Stimulated activated CD8-positive, alpha-beta memory T cell treated with anti-CD3 and anti-CD28 coated beads, Interleukin-7, amount 100 ng/mL, for 24 hours (primary cell): Measurements from ENCODE around the gene LZTS3.
"Not testable (repeated sequence)": the region's sequence is repeated elsewhere in the genome, so short reads cannot be mapped to it uniquely, and the experiment has no call there.

Experiments used
- DNase-seq: peaks from one replicate; pipeline ENCODE4 v3.0.0-alpha.2; 2020; ENCODE audit warnings: low read depth

Gene LZTS3

DNA sequence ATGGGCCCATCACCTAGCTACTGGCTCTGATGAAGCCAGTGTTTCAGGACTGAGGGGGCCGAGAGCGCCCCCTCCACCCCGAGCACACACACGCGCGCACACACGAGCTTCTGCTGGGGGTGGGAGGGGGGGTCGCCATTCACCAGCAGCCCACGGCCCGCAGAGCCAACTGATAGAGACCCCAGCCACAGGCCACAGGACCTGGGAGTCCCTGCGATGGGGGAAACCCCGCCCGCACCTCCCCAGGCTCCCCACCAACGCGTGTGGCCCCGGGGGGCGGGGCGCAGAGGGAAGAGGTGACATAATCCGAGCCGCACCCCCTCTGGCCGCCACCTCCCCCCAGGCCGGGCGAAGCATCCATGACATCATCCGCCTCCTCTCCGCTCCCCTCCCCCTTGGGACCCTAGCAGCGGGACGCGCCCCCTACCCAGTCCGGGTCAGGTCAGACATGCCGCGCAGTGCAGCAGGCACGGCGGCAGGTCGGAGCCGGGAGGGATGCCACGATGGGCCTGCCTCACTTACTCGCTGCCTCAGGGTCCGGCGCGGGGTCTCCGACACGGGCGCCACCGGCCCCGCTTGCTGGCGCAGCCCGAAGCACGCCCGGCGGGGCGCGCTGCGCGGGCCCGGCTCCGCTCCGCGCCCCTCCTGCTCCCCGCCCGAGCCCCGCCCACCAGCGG, at the start of gene LZTS3:
TSS of gene LZTS3 (minus strand) at position 617 of the 677 bp plus-strand sequence. CDS start 6,386 bp downstream, outside the sequence.
- DNase-seq = peak; percentile 52

DNA sequence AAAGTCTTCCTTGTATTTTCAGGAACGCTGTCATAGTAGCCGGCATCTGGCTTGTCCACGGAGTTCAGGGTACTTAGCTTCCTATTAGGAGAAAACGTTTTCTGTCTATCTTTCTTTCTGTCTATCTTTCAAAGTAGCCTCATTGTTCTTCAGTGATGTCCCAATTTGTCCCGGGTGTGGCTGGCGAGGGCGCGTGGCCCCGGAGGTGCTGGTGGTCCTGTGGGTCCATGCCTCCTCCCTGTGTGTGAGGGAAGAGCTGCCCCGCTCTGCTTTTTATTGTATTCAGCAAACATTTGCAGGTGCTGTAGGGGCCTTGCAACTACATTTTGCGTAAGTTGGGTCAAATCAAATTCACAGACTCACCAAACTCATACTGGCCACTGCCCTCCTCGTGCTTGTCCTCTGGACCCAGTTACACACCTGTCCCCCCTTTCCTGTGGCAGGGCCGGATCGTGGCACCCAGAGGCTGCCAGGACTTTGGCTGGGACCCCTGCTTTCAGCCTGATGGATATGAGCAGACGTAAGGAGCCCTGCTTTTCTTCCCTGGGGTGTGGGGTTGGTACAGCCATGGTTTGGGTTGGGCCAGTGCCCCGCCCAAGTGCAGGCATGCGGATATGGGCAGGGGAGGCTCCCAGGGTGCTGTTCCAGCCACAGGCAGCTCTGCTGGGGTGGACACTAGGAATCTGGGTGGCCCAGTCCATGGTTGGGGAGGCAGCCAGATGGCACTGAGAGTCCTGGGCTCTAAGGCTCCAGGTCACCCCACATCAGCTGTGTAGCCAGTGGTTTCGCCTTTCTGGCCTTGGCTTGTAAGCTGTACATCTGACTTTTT, 48.3 kb upstream of the LZTS3 start:
- no peak for DNase-seq

DNA sequence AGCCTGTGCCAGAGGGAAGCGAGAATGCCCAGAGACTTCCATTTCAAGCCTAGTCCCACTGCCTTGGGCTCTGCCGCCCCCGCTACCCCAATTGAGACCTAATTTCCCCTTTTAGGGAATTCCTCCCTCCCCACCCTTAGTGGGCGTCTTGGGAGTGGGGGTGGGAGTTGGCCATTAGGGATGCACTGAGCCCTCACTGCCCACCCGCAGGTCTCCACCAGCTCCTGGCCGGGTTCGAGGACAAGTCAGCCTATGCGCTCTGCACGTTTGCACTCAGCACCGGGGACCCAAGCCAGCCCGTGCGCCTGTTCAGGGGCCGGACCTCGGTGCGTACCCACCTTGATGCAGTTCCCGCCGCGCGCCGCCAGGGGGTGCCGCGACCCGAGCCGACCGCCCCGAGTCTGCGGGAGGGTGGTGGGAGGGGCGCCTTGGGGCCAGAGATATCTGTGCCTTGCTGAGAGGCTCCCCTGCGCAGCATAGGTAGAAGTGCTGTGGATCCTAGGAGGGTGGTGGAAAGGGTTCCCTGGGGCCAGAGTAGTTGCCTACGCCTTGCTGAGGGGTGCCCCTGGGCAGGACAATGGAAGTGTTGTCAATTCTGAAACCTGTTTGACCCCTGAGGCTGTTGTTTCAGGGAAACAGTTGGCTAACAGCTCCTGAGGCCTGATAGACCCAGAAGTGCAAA, 45.1 kb upstream of the LZTS3 start:
- DNase-seq = peak; percentile 61

DNA sequence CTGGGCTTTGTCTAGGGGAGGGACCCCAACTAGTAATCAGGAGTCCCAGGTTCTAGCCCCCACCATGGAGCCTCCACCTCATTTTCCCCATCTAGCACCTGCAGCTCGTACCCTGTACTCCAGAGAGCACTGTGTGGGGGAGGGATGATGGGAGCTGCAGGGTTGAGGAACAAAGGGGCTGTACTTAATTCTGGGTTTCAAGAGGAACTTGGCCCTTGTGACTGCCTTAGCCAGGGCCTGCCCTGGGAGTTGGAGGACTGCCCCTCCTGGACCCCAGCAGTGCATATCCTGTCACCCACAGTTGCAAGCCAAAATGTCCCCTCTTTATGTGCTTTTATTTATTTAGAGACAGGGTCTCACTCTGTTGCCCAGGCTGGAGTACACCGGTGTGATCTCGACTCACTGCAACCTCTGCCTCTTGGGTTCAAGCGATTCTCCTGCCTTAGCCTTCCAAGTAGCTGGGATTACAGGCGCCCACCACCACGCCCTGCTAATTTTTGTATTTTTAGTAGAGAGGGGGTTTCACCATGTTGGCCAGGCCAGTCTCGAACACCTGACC, 42.1 kb upstream of the LZTS3 start:
- not testable (repeated sequence) for DNase-seq

DNA sequence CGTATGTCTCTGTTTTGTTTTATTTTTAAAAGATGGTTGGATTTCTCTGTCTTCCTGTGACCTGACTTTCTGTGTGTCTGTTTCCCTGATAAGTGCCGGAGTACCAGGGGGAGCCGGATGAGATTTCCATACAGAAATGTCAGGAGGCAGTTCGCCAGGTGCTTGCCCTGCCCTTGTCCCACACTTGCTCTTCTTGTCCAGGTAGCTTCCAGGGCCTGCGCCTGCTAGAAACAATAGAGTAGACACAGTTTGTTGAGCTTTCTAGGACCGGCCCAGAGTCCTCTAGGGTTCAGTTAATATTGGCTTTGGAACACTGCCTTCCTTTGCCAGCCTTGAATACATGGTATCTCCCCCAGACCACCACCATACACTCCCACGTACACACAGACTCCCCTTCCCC, 39.9 kb upstream of the LZTS3 start:
- no peak for DNase-seq

DNA sequence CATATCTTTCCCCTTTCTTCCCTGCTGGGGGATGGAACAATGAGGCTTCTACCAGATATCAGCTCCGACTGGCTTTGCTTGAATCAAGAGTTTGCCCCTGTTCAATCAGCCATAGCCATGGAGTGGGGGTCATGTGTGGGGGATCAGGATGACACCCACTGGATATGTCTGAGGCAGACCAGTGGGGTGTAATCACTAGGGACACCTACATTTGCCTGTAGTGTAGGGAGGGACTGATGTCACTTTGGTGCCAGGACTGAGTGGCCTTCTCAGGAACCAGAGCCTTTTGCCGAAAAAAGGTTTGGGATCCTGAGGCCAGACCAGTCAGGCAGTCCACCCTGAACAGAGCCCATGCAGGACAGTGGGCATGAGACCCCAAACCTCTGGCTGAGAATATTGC, 37.0 kb upstream of the LZTS3 start:
- no peak for DNase-seq

DNA sequence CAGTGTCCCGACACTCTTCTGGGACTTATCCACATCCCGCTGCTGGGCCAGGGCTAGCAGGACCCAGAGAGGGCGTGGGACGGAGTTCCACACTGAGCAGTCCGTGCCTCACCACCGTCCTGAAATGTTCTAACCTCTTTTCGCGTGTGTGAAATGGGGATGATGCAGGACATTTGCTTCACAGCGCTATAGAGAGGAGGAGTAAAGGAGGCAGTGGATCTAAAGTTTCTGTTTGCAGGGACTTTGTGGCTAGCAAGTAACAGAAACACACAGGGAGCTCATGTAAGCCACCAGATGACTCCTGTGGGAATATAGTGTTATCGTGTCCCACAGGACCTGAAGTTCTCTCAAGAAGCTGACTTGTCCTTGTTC, 36.6 kb upstream of the LZTS3 start:
- no peak for DNase-seq

DNA sequence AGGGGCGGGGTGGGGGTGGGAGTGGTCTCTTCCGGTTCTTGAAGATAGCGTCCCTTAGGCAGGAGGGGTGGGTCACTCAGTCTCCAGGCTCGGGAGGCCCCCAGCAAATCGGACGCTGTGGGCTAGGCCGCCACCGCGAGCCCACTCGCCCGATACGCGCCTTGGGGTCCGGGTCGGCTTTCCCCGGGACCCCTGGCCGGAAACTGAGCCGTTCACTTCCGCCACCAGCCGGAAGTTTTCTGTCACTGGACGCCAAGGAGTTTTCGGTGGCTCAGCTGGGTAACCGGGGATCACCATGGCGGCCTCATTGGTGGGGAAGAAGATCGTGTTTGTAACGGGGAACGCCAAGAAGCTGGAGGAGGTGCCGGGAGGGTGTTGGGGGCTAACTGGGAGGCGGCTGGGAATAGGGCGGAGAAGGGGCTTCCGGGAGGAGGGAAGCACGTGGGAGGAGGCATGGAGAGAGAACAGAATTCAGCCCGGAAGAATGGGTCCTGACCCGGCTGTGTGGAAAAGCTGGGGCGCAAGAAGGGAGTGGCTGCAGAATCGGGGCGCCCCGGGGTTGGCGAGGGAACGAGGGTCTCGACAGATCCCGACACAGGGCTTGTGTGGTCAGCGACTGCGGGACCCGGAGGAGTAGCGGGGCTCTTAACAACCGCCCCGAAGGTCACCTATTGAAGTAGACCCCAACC, 36.1 kb upstream of the LZTS3 start, which contains the start of gene ITPA:
TSS of gene ITPA (plus strand) at position 242 of the 689 bp plus-strand sequence. CDS start at position 296, 54 bp downstream.
- peak; percentile 38 for DNase-seq

DNA sequence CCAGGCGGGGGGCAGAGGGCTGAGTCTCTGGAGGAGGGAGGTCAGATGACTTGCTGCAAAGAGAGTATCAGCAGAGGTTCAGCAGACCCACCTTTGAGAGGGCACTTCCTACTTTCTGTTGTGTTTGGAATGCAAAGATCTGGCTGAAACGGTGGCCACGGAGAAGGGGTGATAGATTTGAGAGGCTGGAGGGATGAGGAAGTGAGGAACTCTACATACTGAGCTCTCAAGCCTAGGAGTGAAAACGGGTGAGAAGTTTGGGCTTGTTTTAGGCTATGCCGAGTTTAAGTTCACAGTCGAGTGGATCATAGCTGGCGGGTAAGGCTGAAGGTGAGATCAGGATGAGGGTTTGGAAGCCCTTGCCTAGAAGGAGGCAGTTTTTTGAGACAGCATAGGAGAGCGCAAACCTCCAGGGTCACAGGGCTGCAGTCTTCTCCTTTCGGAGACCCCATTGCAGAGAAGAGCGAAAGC, 35.5 kb upstream of the LZTS3 start:
- DNase-seq = no peak

DNA sequence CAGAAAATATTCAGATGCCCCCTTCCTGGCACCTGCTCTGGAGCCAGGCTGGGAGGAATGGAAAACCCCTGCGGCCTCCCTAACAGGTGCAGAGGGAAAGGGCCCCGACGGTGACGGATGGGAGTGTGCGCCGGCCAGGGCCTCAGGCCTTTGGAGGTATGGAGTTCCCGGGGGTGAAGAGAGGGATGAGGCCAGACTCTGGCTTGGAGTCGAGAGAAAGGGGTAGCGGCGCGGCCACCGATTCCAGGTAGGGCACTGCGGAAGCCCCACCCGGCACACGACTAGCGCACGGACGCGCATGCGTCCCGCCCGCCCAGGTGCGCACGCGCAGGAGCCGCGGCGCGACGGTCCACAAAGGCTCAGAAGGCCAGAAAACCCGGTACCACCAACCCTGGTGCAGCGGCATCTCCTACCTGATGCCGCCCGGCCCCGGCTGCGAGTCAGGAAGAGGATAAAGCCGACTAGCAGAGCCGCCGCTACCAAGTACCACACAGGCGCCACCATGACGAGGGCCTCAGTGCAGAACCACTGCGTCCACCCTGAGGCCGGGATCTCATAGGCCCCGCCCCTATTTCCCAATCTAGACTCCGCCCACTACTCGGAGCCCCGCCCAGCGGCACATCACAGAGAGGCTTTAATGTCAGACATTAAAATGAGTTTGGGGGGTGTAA, 30.9 kb upstream of the LZTS3 start, which contains the start of gene DDRGK1:
TSS of gene DDRGK1 (minus strand) at position 559 of the 671 bp plus-strand sequence. CDS start at position 504, 55 bp downstream.
- peak; percentile 90 for DNase-seq

DNA sequence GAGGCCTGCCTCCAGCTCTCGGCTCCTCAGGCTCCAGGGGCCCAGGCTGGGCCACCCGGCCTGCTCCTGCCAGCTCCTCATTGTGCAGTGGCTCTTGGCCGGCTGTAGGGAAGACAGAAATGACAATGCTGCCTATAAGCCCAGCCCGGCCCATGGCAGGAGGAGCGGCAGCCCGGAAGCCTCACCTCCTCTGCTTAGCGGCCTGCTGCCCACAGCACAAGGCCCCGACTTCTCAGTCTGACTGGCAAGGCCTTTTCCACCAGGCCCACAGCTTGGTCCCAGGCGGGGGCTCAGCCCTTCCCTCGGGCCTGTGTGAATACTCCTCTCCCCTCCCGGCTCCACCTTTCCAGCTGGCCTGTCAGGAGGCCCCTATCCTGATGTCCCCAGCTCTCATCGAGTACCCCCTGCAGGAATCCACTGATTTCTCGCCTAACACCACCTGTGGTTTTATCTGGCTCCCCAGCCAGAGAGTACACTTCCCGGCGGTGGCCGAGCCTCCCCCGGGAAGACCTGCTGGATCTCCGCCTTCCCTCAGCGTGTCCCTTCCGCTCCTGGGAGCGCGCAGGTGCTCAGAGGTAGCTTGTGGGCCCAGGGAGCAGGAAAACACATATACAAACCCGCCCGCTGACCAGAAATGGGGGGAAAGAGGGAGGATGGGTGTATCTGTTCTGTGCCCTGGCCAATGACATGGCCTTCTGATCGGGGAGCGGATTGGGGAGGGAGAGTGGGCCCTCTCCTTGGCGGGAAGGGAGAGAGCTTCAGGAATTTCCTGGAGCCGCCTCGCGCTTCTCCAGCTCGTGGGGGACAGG, 30.2 kb upstream of the LZTS3 start:
- no peak for DNase-seq

DNA sequence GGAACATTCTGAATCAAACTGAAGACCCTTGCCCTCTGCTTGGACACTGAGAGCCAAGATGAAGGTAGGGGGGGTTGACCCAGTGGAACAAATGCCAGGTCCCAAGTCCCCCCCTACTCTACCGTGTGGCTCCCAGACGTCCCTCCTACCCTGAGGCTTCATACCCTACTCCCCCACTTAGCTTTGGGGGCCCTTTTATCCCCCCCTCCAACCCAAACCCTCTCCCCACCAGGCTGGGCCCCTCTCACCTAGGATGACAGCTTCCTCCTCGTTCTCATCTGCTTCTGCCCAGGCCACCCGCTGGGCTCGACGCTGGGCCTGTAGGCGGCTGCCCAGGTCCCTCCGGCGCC, 29.6 kb upstream of the LZTS3 start:
- DNase-seq = no peak

DNA sequence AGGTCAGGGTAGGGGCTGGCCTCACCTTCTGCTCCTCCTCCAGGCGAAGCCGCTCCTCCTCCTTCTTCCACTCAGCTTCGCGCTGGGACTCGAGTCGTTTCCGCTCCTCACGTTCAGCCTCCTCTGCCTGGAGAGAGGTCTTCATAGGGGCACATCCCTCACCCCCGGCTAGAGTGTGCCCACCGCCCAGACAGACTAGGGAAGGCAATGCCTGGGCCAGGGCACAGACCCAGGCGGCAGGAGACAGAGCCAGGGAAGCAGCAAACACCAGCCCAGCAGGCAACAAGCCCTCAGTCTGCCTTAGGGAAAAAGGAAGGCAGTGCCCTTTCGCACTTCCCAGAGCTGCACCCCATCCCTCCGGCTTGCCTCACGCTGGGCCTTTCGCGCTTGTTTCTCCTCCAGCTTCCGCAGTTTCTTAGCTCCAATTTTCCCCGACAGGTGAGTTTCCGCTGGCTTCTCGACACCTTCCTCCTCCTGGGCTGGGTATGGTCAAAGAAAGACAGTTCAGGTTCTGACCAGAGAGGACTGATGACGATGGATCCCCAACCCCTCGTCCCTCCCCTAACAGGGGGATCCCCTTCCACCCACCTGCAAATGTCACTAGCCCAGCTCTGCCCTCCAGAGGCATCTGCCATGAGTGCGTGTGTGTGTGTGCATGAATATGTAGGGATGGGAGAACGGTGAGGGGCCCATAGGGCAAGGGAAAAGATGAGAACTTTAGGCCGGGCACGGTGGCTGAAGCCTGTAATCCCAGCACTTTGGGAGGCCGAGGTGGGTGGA, 26.8 kb upstream of the LZTS3 start:
- DNase-seq = no peak

DNA sequence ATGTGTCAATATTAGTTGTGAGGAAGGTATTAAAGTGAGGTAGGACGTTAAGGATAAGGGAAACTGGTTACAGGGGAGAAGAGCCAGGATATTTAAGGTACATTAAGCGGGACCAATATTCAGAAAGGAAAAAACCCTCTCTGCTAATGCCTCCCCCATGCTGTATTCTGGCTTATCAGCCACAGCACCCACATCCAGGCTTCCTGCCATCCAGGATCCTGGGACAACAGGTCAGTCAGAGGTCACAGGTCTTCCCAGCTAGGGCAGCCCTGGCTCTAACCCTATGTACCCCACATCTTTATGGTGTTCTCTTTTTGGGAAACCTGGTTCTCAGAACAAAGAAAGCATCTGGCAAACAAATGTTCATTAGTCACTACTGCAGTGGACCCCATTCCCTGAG, 25.9 kb upstream of the LZTS3 start:
- DNase-seq = no peak

DNA sequence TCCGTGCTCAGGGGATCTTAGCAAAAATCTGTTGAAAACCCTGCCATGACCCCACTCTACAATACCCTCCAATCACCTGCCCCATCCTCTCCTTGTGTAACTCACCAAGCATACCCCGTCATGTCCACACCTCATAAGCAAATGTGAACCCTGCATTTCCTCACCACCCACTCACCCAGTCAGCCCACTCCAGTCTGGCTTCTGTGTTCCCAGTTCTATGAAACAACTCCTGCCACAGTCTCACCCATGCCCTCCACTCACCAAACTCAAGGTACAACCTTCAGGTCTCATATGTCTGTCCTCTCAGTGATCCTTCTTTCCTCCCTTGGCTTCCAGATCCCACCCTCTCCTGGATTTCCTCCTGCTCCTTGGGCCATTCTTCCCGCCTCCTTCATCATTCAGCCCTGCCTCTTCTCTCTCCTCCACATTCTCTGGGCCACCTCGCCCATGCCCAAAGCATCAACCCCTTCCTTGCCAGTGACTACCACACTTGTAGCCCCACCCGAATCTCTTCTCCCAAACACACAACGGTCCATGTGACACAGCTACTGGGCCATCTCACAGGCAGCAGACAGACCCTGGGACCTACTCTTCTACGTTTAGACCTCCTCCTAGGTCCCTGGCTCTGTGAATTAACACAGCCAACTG, 22.4 kb upstream of the LZTS3 start:
- DNase-seq = no peak

DNA sequence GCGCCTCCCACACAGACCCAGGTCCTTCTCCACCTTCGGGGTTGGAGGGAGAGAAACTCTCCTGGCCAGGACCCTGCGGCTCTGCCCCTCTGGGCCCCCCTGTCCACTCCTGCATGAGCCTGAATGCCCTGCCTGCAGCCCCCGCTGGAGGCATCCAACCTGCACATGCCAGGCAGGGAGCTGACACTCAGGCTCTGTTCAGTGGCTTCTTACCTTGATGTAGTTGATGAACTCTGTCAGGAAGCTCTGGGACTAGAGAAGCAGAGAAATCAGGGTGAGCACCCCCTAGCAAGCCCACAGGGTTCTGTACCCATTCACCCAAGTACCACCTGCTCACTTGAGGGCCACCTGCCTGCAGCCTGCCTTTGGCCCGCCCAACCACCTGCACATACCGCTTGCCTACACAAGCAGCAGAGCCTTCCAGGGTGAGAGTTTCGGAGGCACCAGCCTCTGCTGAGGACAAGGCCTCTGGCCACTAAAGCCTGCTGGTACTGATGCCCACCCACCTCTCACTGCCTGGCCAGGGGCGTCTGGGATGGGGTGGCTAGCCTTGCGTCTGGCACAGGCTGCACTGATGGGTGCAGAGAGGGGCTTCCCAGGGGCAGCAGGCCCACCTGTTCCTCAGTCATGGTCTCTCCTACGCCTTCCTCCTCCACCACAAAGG, 21.4 kb upstream of the LZTS3 start:
- DNase-seq = no peak

DNA sequence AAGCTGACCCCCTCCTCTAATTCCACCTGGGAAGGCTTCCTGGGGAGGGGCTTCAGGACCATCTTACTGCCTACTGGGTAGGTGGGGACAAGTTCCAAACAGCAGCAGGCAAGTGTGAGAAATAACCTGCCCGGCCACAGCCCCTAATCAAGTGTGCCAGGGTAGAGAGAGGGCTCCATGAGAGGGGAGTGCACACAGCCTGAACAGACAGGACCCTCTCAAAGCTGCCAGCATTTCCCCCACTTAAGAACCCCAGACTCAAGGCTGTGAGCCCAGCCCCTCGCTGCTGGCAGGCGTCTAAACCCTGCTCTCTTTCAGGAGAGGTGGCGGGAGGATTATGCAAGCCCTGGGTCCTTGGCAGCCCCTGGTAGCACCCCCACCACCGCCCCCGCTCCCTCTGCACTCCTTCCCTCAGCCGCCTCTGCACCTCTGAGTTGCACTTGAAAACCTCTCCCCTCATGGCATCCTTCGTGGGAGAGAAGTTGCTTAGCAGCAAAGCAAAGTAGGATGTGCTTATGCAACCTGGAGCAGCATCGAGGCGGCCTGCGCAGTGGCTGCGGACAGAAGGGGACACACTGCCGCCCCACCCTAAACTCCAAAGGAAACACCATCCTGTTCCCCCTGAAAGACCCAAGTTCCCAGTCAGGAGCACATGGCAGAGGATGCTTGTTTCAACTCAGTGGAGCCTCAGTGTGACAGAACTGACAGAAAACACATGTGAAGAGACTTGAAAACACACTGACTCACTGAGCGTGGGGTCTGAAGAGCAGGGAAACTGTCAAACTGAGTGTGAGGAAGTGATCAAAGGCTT, 20.7 kb upstream of the LZTS3 start:
- DNase-seq = no peak
